DLD1 (cell line): ENCODE results near the gene ASB1.
"Not testable (repeated sequence)": the region's sequence is repeated elsewhere in the genome, so short reads cannot be mapped to it uniquely, and the experiment has no call there.

Source experiments
- in situ Hi-C: cut with HindIII; loops from 2 replicates; pipeline ENCODE4 v1.10.0; 2017; ENCODE audit warnings: low sequenced_read_pairs

Gene ASB1

GRCh38 chr2:238403632-238404405 is 22.9 kb upstream of the ASB1 start:
- in situ Hi-C loops, result no loop called here

- in situ Hi-C loops, result no loop called here
These were observed 22.1 kb upstream of the ASB1 start for GRCh38 chr2:238404406-238405216.

- in situ Hi-C loops, result not testable (repeated sequence)
These were observed 21.5 kb upstream of the ASB1 start for GRCh38 chr2:238405217-238405555.

GRCh38 chr2:238406221-238406997 is 20.3 kb upstream of the ASB1 start:
- in situ Hi-C loops, result no loop called here

GRCh38 chr2:238406998-238407285 is 19.8 kb upstream of the ASB1 start:
- in situ Hi-C loops, result no loop called here

GRCh38 chr2:238407566-238407965 is 19.2 kb upstream of the ASB1 start:
- in situ Hi-C loops, result no loop called here

GRCh38 chr2:238408615-238409340 is 17.9 kb upstream of the ASB1 start:
- in situ Hi-C loops, result no loop called here

GRCh38 chr2:238409341-238410199 is 17.2 kb upstream of the ASB1 start:
- in situ Hi-C loops, result no loop called here

GRCh38 chr2:238412067-238412767 is 14.5 kb upstream of the ASB1 start:
- in situ Hi-C loops, result no loop called here

GRCh38 chr2:238413368-238413767 is 13.4 kb upstream of the ASB1 start:
- in situ Hi-C loops, result no loop called here

- in situ Hi-C loops, result no loop called here
These were observed 11.5 kb upstream of the ASB1 start for GRCh38 chr2:238415036-238415764.

- in situ Hi-C loops, result no loop called here
These were observed 10.8 kb upstream of the ASB1 start for GRCh38 chr2:238415893-238416292.

- in situ Hi-C loops, result no loop called here
These were observed 8.3 kb upstream of the ASB1 start for GRCh38 chr2:238418196-238418998.

- in situ Hi-C loops, result no loop called here
These were observed 7.7 kb upstream of the ASB1 start for GRCh38 chr2:238418999-238419546.

GRCh38 chr2:238420442-238420841 is 6.3 kb upstream of the ASB1 start:
- in situ Hi-C loops, result no loop called here

- in situ Hi-C loops, result no loop called here
These were observed 5.6 kb upstream of the ASB1 start for GRCh38 chr2:238420878-238421694.

GRCh38 chr2:238421695-238422035 is 5.1 kb upstream of the ASB1 start:
- in situ Hi-C loops, result no loop called here
